HAP-1 (cell line): Measurements from ENCODE around the gene MND1.

Experiments
- DNase-seq, 2 experiments: peaks; one replicate each; pipeline ENCODE4 v3.0.0-alpha.2; 2016 to 2020; ENCODE audit warnings: low spot score in 2 of 2
- H3K27me3 ChIP-seq: fragments of 250-450 bp; sonication (Bioruptor Pico); 2 replicates; pipeline ENCODE4 v1.5.1; 2020; ENCODE audit warnings: low read depth, mild to moderate bottlenecking, moderate library complexity
- H3K36me3 ChIP-seq: fragments of 250-450 bp; sonication (Bioruptor Pico); replicated peaks from 2 replicates; pipeline ENCODE4 v1.5.1; 2020; ENCODE audit warnings: mild to moderate bottlenecking
- H3K4me1 ChIP-seq: fragments of 250-450 bp; sonication (Bioruptor Pico); 2 replicates; pipeline ENCODE4 v1.5.1; 2020; ENCODE audit warnings: mild to moderate bottlenecking
- H3K4me3 ChIP-seq: fragments of 250-450 bp; sonication (Bioruptor Pico); 2 replicates; pipeline ENCODE4 v1.5.1; 2020; ENCODE audit warnings: mild to moderate bottlenecking, moderate library complexity
- H3K9me3 ChIP-seq: fragments of 250-450 bp; sonication (Bioruptor Pico); 2 replicates; pipeline ENCODE4 v1.5.1; 2020; ENCODE audit warnings: mild to moderate bottlenecking, moderate library complexity
- in situ Hi-C: fragments of 300-500 bp; cut with MboI; formaldehyde crosslinking; loops from 3 replicates; pipeline ENCODE4 v1.14.3; 2020; ENCODE audit warnings: low sequenced_read_pairs, inconsistent platforms, mixed read lengths

MND1 gene

DNA sequence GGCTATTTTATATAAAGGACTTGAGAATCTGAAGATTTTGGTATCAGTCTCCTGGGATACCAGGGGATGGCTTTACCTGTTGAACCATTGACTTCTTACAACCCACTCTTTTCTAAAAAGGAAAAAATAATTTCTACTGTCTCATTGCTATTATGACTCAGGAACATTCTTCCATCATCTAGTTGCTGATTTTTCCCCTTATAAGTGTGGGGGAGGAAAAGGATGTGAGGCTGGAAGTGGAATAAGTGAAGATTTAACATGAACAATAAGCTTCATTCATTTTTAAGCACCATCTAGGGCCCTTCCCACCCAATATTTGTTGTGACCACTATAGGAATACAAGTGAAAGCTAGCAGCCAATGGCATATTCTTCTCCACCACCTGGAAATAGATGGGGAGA, 10.6 kb upstream of the MND1 start:
- H3K4me1 ChIP-seq: peaks cover 18% of the 10 kb centered on the region
- H3K27me3 ChIP-seq: no peaks in the 10 kb centered on the region
- in situ Hi-C loops: no loop called here
- DNase-seq: no peak
- no peaks in the 10 kb centered on the region for H3K9me3 ChIP-seq
- no peaks in the 10 kb centered on the region; the same call in 1 of the 2 replicates for H3K36me3 ChIP-seq
- no peak overlapping the region for H3K4me3 ChIP-seq

DNA sequence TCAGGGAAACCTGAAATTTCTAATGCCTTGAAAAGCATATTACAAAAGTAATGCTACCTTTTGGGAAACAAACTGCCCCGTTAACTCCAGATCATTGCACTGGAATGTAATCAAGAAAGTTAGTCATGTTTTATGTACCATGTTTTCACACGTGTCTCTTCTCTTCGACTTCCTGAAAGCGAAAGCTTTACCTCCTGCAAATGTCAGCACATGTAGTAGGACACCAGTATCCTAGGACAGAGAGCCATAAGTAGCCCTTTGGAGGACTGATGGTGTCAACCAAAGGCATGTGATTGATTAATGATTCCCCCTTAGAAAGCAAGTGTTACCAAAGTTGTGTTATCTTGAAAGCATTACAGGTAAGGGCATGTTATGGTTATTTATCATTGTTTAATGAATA, 8.8 kb upstream of the MND1 start:
- DNase-seq: no peak
- in situ Hi-C loops: no loop called here
- no peaks in the 10 kb centered on the region for H3K27me3 ChIP-seq
- no peaks in the 10 kb centered on the region for H3K9me3 ChIP-seq
- H3K4me1 ChIP-seq: peaks cover 18% of the 10 kb centered on the region
- H3K4me3 ChIP-seq: no peak overlapping the region
- peaks cover 4% of the 10 kb centered on the region; the same call in 1 of the 2 replicates for H3K36me3 ChIP-seq

DNA sequence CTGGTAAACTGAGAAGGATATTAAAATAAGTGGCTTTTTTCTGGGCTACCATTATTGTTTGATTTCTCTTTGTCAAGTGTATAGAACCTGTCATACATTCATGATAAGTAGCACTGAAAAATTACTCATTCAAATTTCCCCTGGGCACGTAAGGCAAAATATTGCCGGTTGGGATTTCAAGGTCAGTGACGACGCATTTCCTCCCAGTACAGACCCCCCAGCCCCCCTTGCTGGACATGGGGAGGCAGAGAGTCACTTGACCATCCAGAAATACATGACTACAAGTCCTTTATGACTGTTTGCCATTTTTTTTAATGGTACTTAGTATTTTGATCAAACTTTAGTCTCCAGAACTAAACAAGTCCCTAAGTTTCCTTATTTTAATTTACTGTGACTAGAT, 6.8 kb upstream of the MND1 start:
- Histone ChIP-seq H3K4me3 (no peak overlapping the region), H3K36me3 (peaks cover 9% of the 10 kb centered on the region; the same call in 1 of the 2 replicates), H3K27me3 (no peaks in the 10 kb centered on the region), H3K9me3 (no peaks in the 10 kb centered on the region), H3K4me1 (peaks cover 18% of the 10 kb centered on the region)
- DNase-seq: no peak
- in situ Hi-C loops: no loop called here

DNA sequence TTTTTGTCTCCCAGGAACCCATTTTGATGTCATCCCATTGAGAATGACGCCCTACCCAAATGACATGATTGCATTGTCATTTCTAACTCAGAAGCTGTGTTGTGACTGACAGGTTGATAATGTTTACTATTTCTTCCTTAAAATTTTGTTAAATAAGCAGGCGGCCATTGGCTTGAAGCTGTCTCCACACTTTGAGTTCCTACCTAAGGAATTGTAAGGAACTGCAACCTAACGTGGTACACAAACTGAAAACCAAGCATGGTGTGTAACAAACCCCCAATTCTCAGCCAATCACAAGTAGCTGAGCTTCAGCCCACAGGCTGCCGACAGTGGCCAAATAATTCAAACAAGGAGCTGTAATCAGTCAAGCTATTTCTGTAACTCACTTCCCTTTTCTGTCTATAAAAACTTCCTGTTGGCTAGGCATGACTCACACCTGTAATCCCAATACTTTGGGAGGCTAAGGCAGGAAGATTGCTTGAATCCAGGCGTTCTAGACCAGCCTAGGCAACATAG, 2.9 kb upstream of the MND1 start:
- no peaks in the 10 kb centered on the region for H3K27me3 ChIP-seq
- H3K9me3 ChIP-seq: no peaks in the 10 kb centered on the region
- H3K4me1 ChIP-seq: peaks cover 14% of the 10 kb centered on the region
- in situ Hi-C loops: loop anchor here (10.0 kb wide), 1 partner anchor 233 kb away; no protein-coding TSS in a partner anchor
- H3K36me3 ChIP-seq: peaks cover 9% of the 10 kb centered on the region; the same call in 1 of the 2 replicates
- H3K4me3 ChIP-seq: no peak overlapping the region
- no peak for DNase-seq

DNA sequence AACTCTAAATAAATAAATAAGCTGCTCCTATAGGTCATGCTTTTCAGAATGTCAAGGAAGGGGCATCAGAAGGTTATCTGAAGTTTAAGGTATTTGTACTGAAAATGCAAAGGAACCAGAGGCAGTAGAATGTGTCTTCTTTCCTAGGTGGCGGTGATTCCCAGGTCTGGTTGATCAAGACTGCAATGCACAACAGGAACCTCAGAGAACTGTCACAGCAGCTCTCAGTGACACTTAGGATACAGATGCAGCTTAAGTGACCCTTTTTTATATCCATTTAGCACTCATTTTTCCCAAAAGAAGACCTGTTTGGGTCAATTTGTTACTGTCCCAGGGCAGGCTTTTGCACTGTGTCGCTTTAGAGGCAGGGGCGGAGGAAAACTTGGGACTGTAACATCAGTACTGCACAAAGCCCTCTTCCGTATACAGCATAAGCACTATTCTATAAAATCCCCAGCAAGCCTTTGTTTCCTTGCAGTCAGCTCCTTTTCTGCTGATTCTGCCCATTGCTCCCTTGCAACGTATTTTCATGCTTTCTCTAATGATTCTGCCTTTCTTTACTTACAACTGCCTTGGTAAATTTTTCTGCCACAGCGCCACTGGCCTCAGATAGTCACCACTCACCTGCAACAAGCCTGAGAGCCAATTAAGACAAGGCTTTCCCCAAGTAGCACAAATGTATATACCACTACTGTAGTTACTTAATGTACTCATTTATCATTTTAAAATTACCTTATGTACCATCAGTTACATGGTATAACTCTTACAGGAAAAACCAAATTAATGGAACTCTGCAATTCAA, 1.5 kb upstream of the MND1 start:
- H3K4me1 ChIP-seq: peaks cover 24% of the 10 kb centered on the region
- H3K4me3 ChIP-seq: no peak overlapping the region

DNA sequence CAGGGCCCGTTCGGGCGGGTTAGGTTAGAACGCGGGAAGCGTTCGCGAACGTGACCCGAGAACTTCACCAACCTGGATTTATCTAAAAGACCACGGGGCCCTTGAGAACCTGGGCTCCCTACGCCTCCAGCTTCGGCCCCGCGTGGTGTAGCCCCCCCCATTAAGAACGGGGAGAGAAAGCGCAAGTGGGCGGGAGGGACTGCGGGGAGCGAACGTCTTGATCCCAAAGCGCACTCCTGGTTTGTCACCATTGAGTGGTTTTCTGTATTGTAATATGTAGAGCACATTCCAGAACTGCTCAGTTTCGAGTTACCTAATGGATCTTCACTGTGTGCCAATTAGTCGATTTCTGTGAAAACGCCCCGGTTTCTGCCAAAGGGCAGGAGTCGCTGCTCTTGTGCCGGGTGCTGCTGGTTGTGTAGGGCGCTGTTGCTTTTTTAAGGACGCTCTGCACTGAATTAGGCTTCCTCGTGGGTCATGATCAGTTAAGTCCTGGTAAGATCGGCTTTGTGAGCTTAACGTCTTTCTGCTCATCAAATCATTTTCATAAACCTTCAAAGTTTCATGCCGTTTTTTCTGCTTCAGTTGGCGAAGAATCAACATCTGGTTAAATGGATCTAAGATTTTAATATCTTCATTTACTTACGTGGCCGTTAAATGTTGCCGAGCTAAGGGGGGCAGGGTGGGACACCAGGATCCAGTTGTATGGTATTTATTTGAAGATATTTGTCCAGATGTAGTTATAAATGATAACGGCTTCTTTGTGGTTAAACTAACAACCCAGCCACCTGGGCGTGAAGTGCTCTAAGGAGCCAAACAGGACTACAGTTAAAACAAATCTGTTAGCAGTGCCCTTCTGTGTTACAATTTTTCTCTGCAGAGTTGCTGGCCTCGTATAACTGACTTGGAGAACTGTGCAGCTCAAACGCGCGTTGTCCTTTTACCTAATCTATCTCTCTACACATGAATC, 809 bp downstream of the MND1 start:
- peak; percentile 86 to 88 for DNase-seq
- in situ Hi-C loops: loop anchor here (10.0 kb wide), 1 partner anchor 230 kb away; no protein-coding TSS in a partner anchor
- Histone ChIP-seq H3K27me3 (no peaks in the 10 kb centered on the region), H3K9me3 (no peaks in the 10 kb centered on the region), H3K36me3 (peaks cover 8% of the 10 kb centered on the region; the same call in 1 of the 2 replicates), H3K4me1 (peaks cover 35% of the 10 kb centered on the region), H3K4me3 (peak overlapping the region; percentile 71)

More for the DNA sequence above, 1.5 kb upstream of the MND1 start:
- H3K36me3 ChIP-seq: peaks cover 9% of the 10 kb centered on the region; the same call in 1 of the 2 replicates
- H3K27me3 ChIP-seq: no peaks in the 10 kb centered on the region
- no peak for DNase-seq
- H3K9me3 ChIP-seq: no peaks in the 10 kb centered on the region
- in situ Hi-C loops: loop anchor here (10.0 kb wide), 1 partner anchor 232 kb away; no protein-coding TSS in a partner anchor

DNA sequence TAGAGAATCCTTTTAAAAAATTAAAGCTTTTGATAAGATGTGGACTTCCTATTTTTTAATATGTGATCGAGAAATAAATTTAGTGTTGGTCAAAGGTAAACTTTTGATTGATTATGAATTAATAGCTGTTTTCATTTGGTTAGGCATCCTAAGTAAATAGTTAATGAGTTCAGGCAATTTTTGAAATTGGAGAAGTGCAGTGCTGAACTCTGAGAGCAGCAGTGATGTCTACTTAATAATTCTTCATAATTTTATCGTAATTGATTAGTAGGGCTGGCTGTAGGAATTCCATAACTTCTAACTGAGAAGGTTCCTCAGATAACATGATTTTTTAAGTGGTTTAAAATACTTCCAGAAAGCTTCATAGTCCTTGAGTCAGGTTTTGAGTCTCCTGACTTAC, 1.5 kb downstream of the MND1 start:
- in situ Hi-C loops: loop anchor here (10.0 kb wide), 1 partner anchor 229 kb away; no protein-coding TSS in a partner anchor
- no peaks in the 10 kb centered on the region for H3K27me3 ChIP-seq
- DNase-seq: no peak
- H3K4me3 ChIP-seq: peak overlapping the region; percentile 71
- H3K36me3 ChIP-seq: peaks cover 2% of the 10 kb centered on the region
- H3K9me3 ChIP-seq: no peaks in the 10 kb centered on the region
- peaks cover 35% of the 10 kb centered on the region for H3K4me1 ChIP-seq

DNA sequence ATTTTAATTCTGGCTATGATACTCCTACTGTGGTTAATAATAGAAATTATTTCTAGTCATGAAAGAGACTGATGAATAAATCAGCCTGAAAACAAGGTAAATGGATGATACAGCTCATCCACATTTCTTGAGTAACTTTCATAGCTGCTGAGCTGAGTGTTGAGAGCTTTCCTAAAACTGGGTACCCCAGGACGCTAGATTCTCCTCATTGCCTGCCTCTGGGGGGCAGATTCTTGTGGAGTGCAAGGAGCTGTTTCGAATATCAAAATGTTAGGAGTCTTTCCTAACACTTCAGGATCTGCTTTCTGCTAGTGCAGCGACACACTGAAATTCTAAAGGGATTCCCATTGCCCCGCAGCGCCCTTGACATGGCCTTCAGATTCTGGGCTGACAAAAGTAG, 2.1 kb downstream of the MND1 start:
- Histone ChIP-seq H3K36me3 (no peaks in the 10 kb centered on the region; the same call in none of the 2 replicates), H3K4me1 (peaks cover 35% of the 10 kb centered on the region), H3K27me3 (no peaks in the 10 kb centered on the region), H3K9me3 (no peaks in the 10 kb centered on the region), H3K4me3 (peak overlapping the region; percentile 71)
- DNase-seq: peak in 1 of 2 experiments; percentile 30
- in situ Hi-C loops: loop anchor here (10.0 kb wide), 1 partner anchor 228 kb away; no protein-coding TSS in a partner anchor

DNA sequence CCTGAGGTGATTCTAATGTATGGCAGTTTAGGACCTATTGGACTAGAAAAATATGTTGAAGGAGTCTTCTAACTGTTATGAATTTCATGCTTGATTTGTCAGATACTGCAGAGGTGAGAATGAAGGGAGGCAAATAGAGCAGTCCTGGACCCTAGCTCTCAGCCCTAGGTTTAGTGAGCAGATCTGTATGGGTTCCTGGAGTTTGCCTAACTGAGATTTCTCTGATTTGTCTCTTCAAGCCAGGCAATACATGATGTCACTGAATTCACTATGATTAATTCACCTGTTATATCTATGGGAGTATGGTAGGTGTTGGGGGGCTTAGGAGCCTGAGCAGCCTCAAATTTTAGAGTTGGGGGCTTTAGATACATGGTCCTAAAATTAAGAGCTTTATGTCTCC, 2.6 kb downstream of the MND1 start:
- no peak for DNase-seq
- H3K9me3 ChIP-seq: no peaks in the 10 kb centered on the region
- H3K4me3 ChIP-seq: peak overlapping the region; percentile 71
- in situ Hi-C loops: loop anchor here (10.0 kb wide), 1 partner anchor 228 kb away; no protein-coding TSS in a partner anchor
- no peaks in the 10 kb centered on the region for H3K27me3 ChIP-seq
- H3K4me1 ChIP-seq: peaks cover 35% of the 10 kb centered on the region
- H3K36me3 ChIP-seq: no peaks in the 10 kb centered on the region; the same call in none of the 2 replicates

DNA sequence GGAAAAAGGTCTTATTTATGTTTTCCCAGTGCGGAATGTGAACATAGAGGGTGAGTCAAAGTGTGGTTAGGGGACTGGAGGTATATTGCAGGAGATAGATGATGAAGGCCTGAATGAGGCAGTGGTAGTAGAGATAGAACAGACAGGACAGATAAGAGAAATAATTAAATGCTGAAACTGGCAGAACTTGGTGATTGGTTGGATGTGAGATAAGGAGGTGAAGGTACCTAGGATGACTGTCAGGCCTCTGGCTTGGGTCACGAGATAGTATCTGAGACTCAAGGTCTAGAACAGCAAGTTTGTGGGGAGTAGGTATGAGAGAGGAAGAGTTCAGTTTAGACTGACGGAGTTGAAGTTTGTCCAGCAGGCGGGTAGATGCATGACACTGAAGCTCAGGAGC, 3.5 kb downstream of the MND1 start:
- no peaks in the 10 kb centered on the region for H3K9me3 ChIP-seq
- H3K4me1 ChIP-seq: peaks cover 35% of the 10 kb centered on the region
- DNase-seq: no peak
- in situ Hi-C loops: loop anchor here (10.0 kb wide), 1 partner anchor 227 kb away; no protein-coding TSS in a partner anchor
- H3K4me3 ChIP-seq: no peak overlapping the region
- H3K36me3 ChIP-seq: no peaks in the 10 kb centered on the region; the same call in none of the 2 replicates
- no peaks in the 10 kb centered on the region for H3K27me3 ChIP-seq

DNA sequence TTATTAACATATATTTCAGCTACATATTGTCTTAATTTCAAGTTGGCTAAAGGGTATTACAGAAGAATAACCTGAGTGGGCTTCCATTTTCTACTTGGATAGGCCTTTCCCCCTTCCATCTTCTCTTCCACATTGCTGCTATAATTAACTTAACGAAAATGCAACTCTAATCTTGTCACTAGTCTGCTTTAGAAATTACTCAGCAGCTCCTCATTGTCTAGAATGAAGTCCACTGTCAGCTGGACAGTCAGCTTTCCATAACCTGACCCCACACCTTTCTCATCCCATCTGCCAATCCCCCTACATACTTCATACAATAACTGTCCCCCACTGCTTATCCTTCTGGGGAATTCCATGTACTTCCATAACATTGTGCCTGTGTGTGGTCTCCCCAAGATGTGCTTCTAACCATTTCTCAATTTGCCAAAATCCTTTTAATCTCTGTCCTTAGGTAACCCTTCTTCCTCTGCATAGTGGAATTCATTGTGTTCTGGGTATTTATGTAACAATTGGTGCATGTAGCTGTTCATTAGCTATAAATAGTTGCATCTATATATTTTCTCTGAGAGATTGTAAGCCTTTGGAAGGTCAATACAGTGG, 4.8 kb downstream of the MND1 start:
- Histone ChIP-seq H3K27me3 (no peaks in the 10 kb centered on the region), H3K4me3 (no peak overlapping the region), H3K4me1 (peaks cover 30% of the 10 kb centered on the region), H3K9me3 (no peaks in the 10 kb centered on the region), H3K36me3 (no peaks in the 10 kb centered on the region; the same call in none of the 2 replicates)
- DNase-seq: peak in 1 of 2 experiments; percentile 57
- in situ Hi-C loops: loop anchor here (10.0 kb wide), 1 partner anchor 225 kb away; no protein-coding TSS in a partner anchor

DNA sequence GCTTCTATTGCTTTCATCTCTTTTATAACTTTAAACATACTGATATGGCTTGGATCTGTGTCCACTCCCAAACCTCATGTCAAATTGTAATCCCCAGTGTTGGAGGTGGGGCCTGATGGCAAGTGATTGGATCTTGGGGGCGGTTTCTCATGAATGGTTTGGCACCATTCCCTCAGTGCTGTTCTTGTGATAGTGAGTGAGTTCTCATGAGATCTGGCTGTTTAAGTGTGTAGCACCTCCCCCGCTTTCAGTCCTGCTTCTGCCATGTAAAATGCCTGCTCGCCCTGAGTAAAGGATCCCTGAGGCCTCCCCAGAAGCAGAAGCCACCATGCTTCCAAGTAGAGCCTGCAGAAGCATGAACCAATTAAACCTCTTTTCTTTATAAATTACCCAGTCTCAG, 17.7 kb downstream of the MND1 start:
- no peak overlapping the region for H3K4me3 ChIP-seq
- no peak for DNase-seq

DNA sequence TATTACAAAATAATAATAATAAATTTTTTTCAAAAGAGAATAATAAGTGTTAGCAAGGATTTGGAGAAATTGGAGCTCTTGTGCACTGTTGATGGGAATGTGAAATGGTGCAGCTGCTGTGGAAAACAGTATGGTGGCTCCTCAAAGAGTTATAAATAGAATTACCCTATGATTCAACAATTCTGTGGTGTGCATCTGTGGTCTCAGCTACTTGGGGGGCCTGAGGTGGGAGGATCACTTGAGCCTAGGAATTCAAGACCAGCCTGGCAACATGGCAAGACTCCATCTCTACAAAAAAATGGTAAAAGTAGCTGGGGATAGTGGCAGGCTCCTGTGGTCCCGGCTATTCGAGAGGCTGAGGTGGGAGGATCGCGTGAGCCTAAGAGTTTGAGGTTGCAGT, 19.6 kb downstream of the MND1 start:
- no peak for DNase-seq
- Histone ChIP-seq H3K36me3 (peaks cover 52% of the 10 kb centered on the region), H3K4me3 (no peak overlapping the region), H3K27me3 (no peaks in the 10 kb centered on the region), H3K4me1 (no peaks in the 10 kb centered on the region), H3K9me3 (no peaks in the 10 kb centered on the region; the same call in 1 of the 2 replicates)
- in situ Hi-C loops: no loop called here

More for the DNA sequence above, 17.7 kb downstream of the MND1 start:
- peaks cover 2% of the 10 kb centered on the region for H3K4me1 ChIP-seq
- no peaks in the 10 kb centered on the region for H3K27me3 ChIP-seq
- H3K36me3 ChIP-seq: peaks cover 49% of the 10 kb centered on the region
- no peaks in the 10 kb centered on the region; the same call in 1 of the 2 replicates for H3K9me3 ChIP-seq
- in situ Hi-C loops: no loop called here
